Muscle of leg (tissue), 11 donors: ENCODE measurements around the gene SACM1L. TPM values are rescaled to one million over a fixed set of nuclear protein-coding genes. Genes with fewer than 3 reads are reported as not detected.
"Not testable (repeated sequence)": the region's sequence is repeated elsewhere in the genome, so short reads cannot be mapped to it uniquely, and the experiment has no call there.

Experiments used
- DNase-seq: peaks from one replicate; pipeline ENCODE4 v3.0.0; 2013
- H3K27ac ChIP-seq: one replicate; pipeline ENCODE4 v1.5.1; 2013; ENCODE audit warnings: mild to moderate bottlenecking, low read length, control low read depth
- H3K27me3 ChIP-seq: one replicate; pipeline ENCODE4 v1.6.1; 2013; ENCODE audit warnings: low read length; ENCODE audit not compliant: control insufficient read depth, insufficient read depth
- H3K36me3 ChIP-seq: one replicate; pipeline ENCODE4 v1.6.1; 2013; ENCODE audit warnings: low read length; ENCODE audit not compliant: control insufficient read depth, insufficient read depth
- H3K4me1 ChIP-seq: one replicate; pipeline ENCODE4 v1.6.1; 2013; ENCODE audit warnings: low read length; ENCODE audit not compliant: control insufficient read depth, insufficient read depth
- H3K4me3 ChIP-seq: one replicate; pipeline ENCODE4 v1.5.1; 2013; ENCODE audit warnings: low read length, control low read depth
- H3K9me3 ChIP-seq: replicated peaks from 2 replicates; pipeline ENCODE4 v1.6.1; 2013; ENCODE audit warnings: low read depth, low read length; ENCODE audit not compliant: control insufficient read depth
- WGBS: methylation state at CpG from one replicate; pipeline ENCODE4 v1.1.5; 2013; ENCODE audit warnings: missing lambda C conversion rate; ENCODE audit not compliant: insufficient coverage; 5-methylcytosine and 5-hydroxymethylcytosine counted together
- polyA plus RNA-seq, 8 donors: library from polyadenylated mRNA; unstranded; fragments of 120-200 nt; gene quantifications; one replicate each; pipeline versions ENCODE4 v1.2.1 to v1.2.3, GENCODE V29; 2013; ENCODE audit warnings: inconsistent platforms in 1 of 8, low replicate concordance in 1 of 8; ENCODE audit not compliant: insufficient read length in 8 of 8, insufficient read depth in 1 of 8
- total RNA-seq: library from RNA; stranded (reverse); fragments of 120-200 nt; gene quantifications from one replicate; pipeline ENCODE4 v1.2.4, GENCODE V29; 2013

The SACM1L gene
- total and polyA plus RNA-seq, 9 donors: 24.4 to 32.5 (median 26.7) TPM

DNA sequence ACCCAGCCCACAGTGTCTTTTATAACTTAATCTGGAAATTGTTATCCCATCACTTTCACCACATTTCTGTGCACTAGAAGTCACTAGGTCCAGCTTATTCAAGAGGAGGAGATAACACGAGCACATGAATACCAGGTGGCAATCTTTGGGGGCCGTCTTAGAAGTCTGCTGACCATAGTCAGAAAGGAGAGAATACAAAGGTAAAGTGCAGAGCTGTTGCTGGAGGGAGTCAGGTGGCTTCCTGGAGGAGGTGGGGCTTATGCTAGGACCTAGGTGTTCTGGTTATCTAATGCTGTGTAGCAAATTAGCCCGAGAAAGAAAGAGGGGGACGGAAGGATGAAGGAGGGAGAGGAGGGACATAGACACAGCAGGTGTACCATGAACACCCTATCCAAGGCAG lies 60.7 kb downstream of the SACM1L start:
- 79% methylated on average over 4 of the region's 4 CpGs for WGBS
- Histone ChIP-seq H3K27me3 (no peaks in the 10 kb centered on the region), H3K9me3 (no peaks in the 10 kb centered on the region), H3K4me3 (no peak overlapping the region), H3K4me1 (no peaks in the 10 kb centered on the region), H3K27ac (no peak overlapping the region), H3K36me3 (peaks cover 21% of the 10 kb centered on the region)
- no peak for DNase-seq

DNA sequence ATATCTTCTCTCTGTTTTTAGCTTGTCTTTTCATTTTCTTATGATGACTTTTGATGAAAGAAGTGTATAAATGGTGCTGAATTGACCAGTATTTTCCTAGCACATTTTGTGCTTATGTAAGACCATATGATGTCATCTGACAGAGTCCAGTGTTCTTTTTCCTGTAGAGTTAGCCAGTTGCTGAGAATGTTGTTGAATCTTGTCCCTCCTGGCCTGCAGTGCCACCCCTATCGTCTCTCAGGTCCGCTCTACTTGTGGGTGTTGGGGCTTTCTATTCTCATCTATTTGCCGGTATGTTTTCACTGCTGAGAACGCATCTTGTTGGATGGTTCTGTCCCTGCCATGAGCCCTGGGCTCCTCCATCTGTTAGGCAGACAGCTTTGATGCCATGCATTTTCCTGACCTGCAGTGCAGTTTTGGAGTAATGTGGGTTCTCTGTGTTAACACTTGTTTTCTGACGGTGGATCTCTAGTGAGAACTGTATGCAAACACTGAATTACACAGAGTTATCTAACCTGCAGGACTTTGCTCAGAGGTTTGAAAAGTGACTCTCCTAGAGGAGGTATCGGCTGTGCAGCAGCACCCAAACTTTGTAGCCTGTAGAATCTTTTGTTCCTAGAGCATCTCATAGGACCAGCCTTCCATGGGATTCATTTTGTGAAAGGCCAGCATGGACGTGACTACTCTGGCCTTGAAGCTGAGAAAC lies 62.5 kb downstream of the SACM1L start:
- no peaks in the 10 kb centered on the region for H3K4me1 ChIP-seq
- no peak overlapping the region for H3K4me3 ChIP-seq
- H3K27ac ChIP-seq: no peak overlapping the region
- no peaks in the 10 kb centered on the region for H3K27me3 ChIP-seq
- H3K36me3 ChIP-seq: peaks cover 9% of the 10 kb centered on the region
- H3K9me3 ChIP-seq: no peaks in the 10 kb centered on the region
- WGBS: 97% methylated on average over 6 of the region's 7 CpGs
- DNase-seq: no peak

DNA sequence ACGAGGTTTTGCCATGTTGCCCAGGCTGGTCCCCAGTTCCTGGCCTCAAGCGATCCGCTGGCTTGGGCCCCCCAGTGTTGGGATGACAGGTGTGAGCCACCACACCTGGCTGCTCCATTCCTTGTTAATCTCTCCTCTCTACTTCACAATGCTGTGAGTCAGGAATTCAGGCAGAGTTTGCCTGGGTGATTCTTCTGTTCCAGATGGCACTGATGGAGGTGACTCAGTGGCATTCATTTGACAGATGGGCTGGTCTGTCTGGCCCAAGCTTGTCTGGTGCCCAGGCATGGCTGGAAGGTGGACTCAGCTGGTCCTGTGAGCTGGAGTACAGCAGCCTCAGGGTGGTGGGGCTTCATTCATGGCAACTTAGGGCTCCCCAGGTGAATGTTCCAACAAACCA lies 63.9 kb downstream of the SACM1L start:
- no peak for DNase-seq
- Histone ChIP-seq H3K9me3 (no peaks in the 10 kb centered on the region), H3K27me3 (no peaks in the 10 kb centered on the region), H3K4me1 (no peaks in the 10 kb centered on the region), H3K27ac (no peak overlapping the region), H3K36me3 (peaks cover under 1% of the 10 kb centered on the region), H3K4me3 (no peak overlapping the region)
- WGBS: 93% methylated on average over 3 of the region's 3 CpGs

DNA sequence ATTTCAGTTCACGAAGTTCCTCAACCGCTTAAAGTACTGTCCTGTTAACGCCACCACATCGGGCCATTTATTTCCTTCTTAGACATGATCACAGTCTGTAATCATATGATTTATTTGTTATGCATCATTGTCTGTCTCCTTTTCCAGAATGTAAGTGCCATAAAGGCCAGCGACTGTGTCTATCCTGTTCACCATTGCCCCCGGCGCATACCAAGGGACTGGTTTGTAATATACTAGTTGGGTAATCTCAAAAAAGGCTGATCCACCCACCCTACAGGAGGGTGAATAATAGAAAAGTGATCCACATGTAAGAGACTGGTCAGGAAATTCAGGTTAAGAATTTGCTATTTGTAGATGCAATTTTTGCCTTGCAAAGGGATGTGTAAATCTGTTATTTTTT lies 65.3 kb downstream of the SACM1L start:
- Histone ChIP-seq H3K27ac (no peak overlapping the region), H3K4me1 (no peaks in the 10 kb centered on the region), H3K9me3 (no peaks in the 10 kb centered on the region), H3K36me3 (no peaks in the 10 kb centered on the region), H3K4me3 (no peak overlapping the region), H3K27me3 (peaks cover 4% of the 10 kb centered on the region)
- no CpG with 5 or more reads among the region's 7 CpGs for WGBS
- DNase-seq: no peak

DNA sequence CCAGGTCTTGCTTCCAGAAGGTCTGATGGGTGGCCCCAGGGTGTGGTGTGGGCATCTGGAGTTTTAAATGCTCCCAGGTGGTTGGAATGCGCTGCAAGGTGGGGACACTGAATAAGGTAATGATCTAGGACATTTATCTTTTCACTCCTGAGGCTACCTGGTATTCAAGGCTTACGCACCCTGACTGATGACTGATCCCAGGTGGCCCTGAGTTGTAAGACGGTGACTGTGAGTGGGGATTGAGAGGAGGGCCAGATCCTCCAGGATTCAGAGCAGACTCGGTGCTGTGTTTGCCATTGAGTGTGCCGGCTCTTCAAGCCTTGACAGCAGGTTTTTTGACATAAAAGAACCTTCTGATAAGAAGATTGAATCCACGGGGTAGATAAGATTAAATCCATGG lies 66.9 kb downstream of the SACM1L start:
- H3K36me3 ChIP-seq: no peaks in the 10 kb centered on the region
- no peak overlapping the region for H3K4me3 ChIP-seq
- no peaks in the 10 kb centered on the region for H3K9me3 ChIP-seq
- H3K27ac ChIP-seq: no peak overlapping the region
- no peaks in the 10 kb centered on the region for H3K4me1 ChIP-seq
- peaks cover 6% of the 10 kb centered on the region for H3K27me3 ChIP-seq
- no peak for DNase-seq
- 89% methylated on average over 6 of the region's 6 CpGs for WGBS

DNA sequence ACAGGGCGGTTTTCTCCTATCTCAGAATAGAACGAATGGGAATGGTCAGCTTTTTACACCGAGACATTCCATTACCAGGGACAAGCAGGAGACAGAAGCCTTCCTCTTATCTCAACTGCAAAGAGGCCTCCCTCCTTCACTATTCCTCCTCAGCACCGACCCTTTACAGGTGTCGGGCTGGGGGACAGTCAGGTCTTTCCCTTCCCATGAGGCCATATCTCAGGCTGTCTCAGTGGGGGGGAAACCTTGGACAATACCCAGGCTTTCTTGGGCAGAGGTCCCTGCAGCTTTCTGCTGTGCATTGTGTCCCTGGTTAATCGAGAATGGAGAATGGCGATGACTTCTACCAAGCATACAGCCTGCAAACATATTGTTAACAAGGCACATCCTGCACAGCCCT lies 67.9 kb downstream of the SACM1L start:
- H3K9me3 ChIP-seq, H3K4me1 ChIP-seq, H3K27me3 ChIP-seq, H3K4me3 ChIP-seq, H3K27ac ChIP-seq, H3K36me3 ChIP-seq, DNase-seq: not testable (repeated sequence)
- WGBS: 79% methylated on average over 2 of the region's 7 CpGs

DNA sequence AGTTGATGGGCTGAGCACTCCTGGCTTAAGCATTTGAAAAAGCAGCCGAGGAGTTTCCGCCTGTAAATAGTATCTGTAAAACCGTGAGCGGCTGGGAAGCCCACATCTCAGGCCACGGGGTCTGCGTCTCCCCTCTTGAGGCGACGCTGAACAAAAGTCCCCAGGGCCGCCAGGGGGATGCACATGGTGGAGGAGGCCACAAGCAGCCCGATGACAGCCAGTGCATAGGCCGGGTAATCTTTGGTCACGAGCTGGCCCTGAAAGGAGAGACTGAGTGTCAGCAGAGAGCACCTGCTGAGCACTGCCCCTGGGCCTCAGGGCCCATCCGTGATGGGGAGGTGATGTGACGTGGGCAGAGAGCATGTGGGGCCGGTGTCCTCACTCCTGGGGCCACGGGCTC lies 69.7 kb downstream of the SACM1L start:
- H3K4me3 ChIP-seq: no peak overlapping the region
- peaks cover 6% of the 10 kb centered on the region for H3K27me3 ChIP-seq
- no peaks in the 10 kb centered on the region for H3K4me1 ChIP-seq
- no peak for DNase-seq
- H3K36me3 ChIP-seq: no peaks in the 10 kb centered on the region
- 83% methylated on average over 15 of the region's 16 CpGs for whole genome bisulfite sequencing
- no peak overlapping the region for H3K27ac ChIP-seq
- no peaks in the 10 kb centered on the region for H3K9me3 ChIP-seq

DNA sequence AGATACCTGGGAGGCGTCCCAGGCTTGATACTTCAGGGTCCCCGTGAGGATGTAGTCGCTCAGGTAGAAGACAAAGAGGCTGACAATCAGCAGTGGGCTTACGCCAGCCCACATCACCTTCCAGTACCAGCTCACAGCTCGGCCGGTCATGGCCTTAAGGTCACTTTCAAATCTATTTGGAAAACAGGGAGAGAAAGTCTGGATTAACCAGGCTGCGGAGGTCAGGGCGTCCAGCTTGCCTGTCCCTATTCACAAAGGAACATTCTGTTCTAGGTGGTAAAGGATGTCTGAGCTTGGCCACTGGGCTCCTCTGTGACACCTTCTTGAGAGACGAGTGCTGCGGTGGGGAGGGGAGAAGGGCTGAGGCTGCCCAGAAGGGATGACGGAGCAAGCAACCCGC lies 70.7 kb downstream of the SACM1L start:
- Histone ChIP-seq H3K4me1 (no peaks in the 10 kb centered on the region), H3K9me3 (no peaks in the 10 kb centered on the region), H3K27ac (no peak overlapping the region), H3K27me3 (peaks cover 6% of the 10 kb centered on the region), H3K36me3 (no peaks in the 10 kb centered on the region), H3K4me3 (no peak overlapping the region)
- no peak for DNase-seq
- 83% methylated on average over 5 of the region's 12 CpGs for WGBS

DNA sequence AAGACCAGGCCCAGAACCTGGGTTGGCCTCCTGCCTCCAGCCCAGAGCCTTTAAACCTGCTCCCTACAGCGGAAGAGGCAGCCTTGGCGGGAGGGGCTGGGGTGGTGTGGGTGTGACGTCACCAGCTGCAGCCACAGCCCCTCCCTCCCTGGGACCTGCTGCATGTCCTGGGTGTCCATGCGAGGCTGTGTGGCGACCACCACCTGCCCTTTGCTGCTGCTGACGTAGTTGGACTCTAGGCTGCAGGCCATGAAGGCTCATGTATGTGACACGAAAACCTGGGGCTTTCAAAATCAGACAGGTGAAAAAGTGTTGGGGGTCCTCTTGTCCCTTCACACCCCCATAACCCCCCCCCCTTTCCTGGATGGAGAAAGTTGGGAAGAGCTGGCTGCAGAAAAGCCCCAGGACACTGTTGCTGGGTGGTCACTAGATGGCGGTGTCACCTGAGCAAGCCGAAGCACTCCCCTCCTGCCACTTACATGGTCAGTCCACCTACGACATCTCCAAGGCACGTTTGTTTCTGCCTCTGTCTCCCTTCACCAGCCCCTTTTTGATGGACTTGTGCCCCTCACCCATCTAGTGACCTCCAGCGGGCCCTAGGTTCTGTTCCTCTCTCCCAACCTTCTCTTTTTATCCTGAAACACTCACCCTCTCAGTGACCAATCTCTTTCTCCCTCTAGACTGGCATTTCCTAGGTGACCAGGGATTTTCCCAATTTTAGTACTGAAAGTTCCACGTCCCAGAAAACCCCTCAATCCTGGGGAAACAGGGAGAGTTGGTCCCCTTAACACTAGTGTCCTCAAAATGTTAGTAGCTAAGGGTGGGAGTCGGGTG lies 71.9 kb downstream of the SACM1L start:
- peak; percentile 58 for DNase-seq
- no peaks in the 10 kb centered on the region for H3K9me3 ChIP-seq
- no peaks in the 10 kb centered on the region for H3K4me1 ChIP-seq
- WGBS: 22% methylated on average over 6 of the region's 14 CpGs
- H3K27me3 ChIP-seq: peaks cover 6% of the 10 kb centered on the region
- no peak overlapping the region for H3K27ac ChIP-seq
- no peaks in the 10 kb centered on the region for H3K36me3 ChIP-seq
- no peak overlapping the region for H3K4me3 ChIP-seq

DNA sequence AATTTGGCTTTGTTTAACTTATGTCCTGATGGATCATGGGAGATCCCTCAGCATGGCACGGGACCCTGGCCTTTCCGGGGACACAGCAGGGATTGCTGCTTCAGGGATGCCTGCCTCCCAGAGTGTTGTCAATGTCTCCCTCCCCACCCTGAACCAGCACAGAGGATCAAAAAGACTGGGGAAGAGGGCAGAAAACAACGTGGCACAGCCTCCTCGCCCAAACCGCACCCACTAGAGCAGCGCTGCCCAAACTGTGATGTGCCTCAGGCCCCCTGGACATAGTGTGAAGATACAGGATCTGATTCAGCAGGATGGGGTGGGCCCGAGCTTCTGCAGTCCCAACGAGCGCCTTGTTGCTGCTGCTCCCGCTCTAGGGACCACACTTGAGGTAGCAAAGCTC lies 72.6 kb downstream of the SACM1L start:
- no peaks in the 10 kb centered on the region for H3K36me3 ChIP-seq
- peaks cover 6% of the 10 kb centered on the region for H3K27me3 ChIP-seq
- WGBS: 73% methylated on average over 10 of the region's 10 CpGs
- H3K27ac ChIP-seq: no peak overlapping the region
- H3K4me3 ChIP-seq: no peak overlapping the region
- H3K4me1 ChIP-seq: no peaks in the 10 kb centered on the region
- H3K9me3 ChIP-seq: no peaks in the 10 kb centered on the region
- DNase-seq: no peak
